Activated CD8-positive, alpha-beta memory T cell treated with anti-CD3 and anti-CD28 coated beads for 36 hours (primary cell): ENCODE data around the gene TMED1. TPM values are rescaled to one million over a fixed set of nuclear protein-coding genes. Genes with fewer than 3 reads are reported as not detected.
"Not testable (repeated sequence)": the region's sequence is repeated elsewhere in the genome, so short reads cannot be mapped to it uniquely, and the experiment has no call there.

Source experiments
- CTCF ChIA-PET: fragments of 350-600 bp; sonication (Branson Sonifier 250); formaldehyde crosslinking; loops from one replicate; lab custom pipeline; 2021; ENCODE audit warnings: antibody characterized with exemption; lab: Charles Lee
- POLR2A ChIA-PET: fragments of 350-600 bp; sonication (Branson Sonifier 250); formaldehyde crosslinking; loops from one replicate; lab custom pipeline; 2021; ENCODE audit warnings: antibody characterized with exemption; lab: Charles Lee
- total RNA-seq, 2 experiments: library from RNA; stranded (reverse); gene quantifications; one replicate each; pipeline ENCODE4 v1.2.3, GENCODE V29; 2021

Gene TMED1
- total RNA-seq, 2 experiments from 2014 or later = 13.4 to 14.2 TPM

DNA sequence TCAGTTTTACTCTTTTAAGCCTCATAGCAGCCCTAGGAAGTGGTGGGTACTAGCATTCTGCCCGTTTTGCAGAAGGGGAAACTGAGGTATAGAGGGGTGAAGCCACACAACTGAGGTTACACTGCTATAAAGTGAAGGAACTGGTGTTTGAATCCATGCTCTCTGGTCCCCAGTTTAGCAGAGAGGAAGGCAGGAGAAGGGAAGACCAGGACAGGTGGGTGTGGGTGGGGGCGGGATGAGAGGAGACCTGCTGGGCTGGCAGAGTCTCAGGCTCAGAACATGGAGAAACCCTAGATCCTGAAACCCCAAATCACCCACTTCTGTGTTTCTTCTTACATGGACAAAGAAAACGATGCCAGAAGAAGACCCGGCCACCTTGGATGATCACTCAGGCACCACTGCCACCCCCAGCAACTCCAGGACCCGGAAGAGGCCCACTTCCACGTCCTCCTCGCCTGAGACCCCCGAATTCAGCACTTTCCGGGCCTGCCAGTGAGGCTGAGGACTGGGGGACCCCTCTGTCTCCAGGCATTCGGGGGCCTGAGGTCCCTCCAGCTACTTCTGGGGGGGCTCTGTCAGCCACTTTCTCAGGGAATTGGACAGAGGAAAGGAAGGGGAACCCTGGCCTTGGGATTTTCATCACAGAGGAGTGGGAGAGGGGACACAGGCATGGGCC, 33.0 kb upstream of the TMED1 start:
- CTCF ChIA-PET = interaction anchor here (2.0 kb wide), 1 partner anchor 10 kb away, joined by 6 read pairs; no protein-coding TSS in a partner anchor
- POLR2A ChIA-PET = interaction anchor here (1.3 kb wide), 1 partner anchor 151 kb away, joined by 3 read pairs; the partner anchor contains the start of gene DNM2

DNA sequence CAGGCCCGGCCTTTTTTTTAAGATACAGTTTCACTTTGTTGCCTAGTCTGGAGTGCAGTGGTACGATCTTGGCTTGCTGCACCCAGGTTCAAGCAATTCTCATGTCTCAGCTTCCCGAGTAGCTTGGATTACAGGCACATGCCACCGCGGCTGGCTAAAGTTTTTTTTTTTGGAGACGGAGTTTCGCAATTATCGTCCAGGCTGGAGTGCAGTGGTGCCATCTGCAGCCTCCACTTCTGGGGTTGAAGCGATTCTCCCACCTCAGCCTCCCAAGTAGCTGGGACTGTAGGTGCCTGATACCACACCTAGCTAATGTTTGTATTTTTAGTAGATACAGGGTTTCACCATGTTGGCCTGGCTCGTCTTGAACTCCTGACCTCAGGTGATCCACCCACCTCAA, 30.5 kb upstream of the TMED1 start:
- POLR2A ChIA-PET = no interaction called here

GRCh38 chr19:10864538-10864899, 28.5 kb upstream of the TMED1 start:
- ChIA-PET POLR2A (interaction anchor here (0.6 to 1.4 kb wide), 3 partner anchors 68 to 147 kb away, joined by 3 to 6 read pairs (median 3); partner anchors contain the start of gene DNM2), CTCF (interaction anchor here (0.6 to 6.3 kb wide), 22 partner anchors 8 to 212 kb away, joined by 3 to 82 read pairs (median 5); partner anchors contain the start of genes DNM2, QTRT1 and TMED1)

More for the DNA sequence above, 30.5 kb upstream of the TMED1 start:
- CTCF ChIA-PET = interaction anchor here (0.7 to 2.9 kb wide), 6 partner anchors 8 to 149 kb away, joined by 3 to 22 read pairs (median 4); partner anchors contain the start of gene DNM2

GRCh38 chr19:10863107-10863717, 27.2 kb upstream of the TMED1 start:
- CTCF ChIA-PET = interaction anchor here (1.0 to 6.3 kb wide), 8 partner anchors 9 to 210 kb away, joined by 3 to 82 read pairs (median 8); partner anchors contain the start of genes DNM2, QTRT1 and TMED1
- POLR2A ChIA-PET = interaction anchor here (1.4 kb wide), 1 partner anchor 146 kb away, joined by 3 read pairs; the partner anchor contains the start of gene DNM2

- POLR2A ChIA-PET = interaction anchor here (0.6 kb wide), 1 partner anchor 161 kb away, joined by 5 read pairs; the partner anchor contains the start of gene QTRT1
- CTCF ChIA-PET = interaction anchor here (0.6 to 6.3 kb wide), 4 partner anchors 26 to 161 kb away, joined by 3 to 82 read pairs (median 15); partner anchors contain the start of genes DNM2, QTRT1 and TMED1
These were observed 26.6 kb upstream of the TMED1 start for GRCh38 chr19:10862561-10863106.

- POLR2A ChIA-PET = no interaction called here
These were observed 25.2 kb upstream of the TMED1 start for GRCh38 chr19:10861103-10861651.

GRCh38 chr19:10858204-10858828, 22.3 kb upstream of the TMED1 start:
- ChIA-PET POLR2A (no interaction called here), CTCF (interaction anchor here (0.6 to 1.6 kb wide), 23 partner anchors 8 to 1023 kb away, joined by 3 to 10 read pairs (median 3); partner anchors contain the start of genes DNM2, PIN1 and TMED1)

More at GRCh38 chr19:10861103-10861651, 25.2 kb upstream of the TMED1 start:
- CTCF ChIA-PET = interaction anchor here (0.7 to 6.3 kb wide), 6 partner anchors 9 to 383 kb away, joined by 3 to 82 read pairs (median 4); partner anchors contain the start of genes DNM2 and QTRT1

DNA sequence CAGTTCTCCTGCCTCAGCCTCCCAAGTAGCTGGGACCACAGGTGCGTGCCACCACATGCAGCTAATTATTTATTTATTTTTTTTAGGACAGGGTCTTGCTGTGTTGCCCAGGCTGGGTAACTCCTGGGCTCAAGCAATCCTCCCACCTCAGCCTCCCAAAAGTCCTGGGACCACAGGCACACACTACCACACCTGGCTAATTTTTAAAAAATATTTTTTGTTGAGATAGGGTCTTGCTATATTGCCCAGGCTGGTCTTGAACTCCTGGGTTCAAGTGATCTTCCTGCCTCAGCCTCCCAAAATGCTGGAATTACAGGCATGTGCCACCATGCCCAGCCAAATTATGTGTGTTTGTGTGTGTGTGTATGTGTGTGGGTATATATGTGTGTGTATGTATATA, 20.9 kb upstream of the TMED1 start:
- POLR2A ChIA-PET = not testable (repeated sequence)
- CTCF ChIA-PET = interaction anchor here (0.6 kb wide), 1 partner anchor 44 kb away, joined by 6 read pairs; no protein-coding TSS in a partner anchor

DNA sequence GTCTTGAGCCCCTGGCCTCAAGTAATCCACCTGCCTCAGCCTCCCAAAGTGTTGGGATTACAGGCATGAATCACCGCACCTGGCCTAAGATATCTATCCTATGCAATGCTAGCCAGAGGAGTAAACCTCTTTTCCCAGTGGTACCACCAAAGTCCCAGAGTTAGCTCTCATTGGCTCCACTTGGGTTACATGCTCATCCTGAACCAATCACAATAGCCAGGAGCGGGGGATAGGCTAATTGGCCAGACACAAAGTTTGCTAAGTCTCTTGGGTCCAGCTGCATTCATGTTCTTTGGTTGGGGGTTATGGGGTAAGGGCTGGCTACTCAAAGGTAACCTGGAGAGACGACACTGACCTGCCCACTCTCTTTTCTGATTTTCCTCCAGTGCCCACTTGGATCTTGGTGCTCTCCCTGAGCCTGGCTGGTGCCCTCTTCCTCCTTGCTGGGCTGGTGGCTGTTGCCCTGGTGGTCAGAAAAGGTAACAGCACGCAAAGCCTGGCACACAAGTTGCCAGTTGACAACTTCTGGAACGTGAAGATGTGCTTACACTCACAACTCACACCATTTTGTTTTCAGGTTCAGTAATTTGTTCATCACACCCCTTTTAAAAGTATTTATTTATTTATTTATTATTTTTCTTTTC, 20.0 kb upstream of the TMED1 start:
- ChIA-PET POLR2A (no interaction called here), CTCF (interaction anchor here (1.2 to 4.0 kb wide), 2 partner anchors 9 to 20 kb away, joined by 3 to 22 read pairs; partner anchors contain the start of gene TMED1)

- ChIA-PET POLR2A (interaction anchor here (0.6 to 0.7 kb wide), 3 partner anchors 27 to 137 kb away, joined by 3 to 11 read pairs (median 3); no protein-coding TSS in a partner anchor), CTCF (interaction anchor here (0.6 to 4.0 kb wide), 7 partner anchors 8 to 1019 kb away, joined by 3 to 22 read pairs (median 5); no protein-coding TSS in a partner anchor)
These were observed 18.5 kb upstream of the TMED1 start for GRCh38 chr19:10854350-10855089.

DNA sequence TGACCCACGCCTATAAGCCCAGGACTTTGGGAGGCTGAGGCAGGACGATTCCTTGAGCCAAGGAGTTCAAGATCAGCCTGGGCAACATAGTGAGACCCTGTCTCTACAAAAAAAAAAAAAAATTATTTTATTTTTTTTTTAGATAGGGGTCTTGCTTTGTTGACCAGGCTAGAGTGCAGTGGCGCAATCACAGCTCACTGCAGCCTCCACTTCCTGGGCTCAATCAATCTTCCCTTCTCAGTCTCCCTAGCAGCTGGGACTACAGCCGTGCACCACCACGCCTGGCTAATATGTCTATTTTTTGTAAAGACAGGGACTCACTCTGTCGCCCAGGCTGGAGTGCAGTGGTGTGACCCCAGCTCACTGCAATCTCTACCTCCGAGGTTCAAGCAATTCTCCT, 16.9 kb upstream of the TMED1 start:
- CTCF ChIA-PET = interaction anchor here (0.7 to 4.0 kb wide), 3 partner anchors 12 to 32 kb away, joined by 4 to 22 read pairs (median 5); no protein-coding TSS in a partner anchor
- POLR2A ChIA-PET = interaction anchor here (0.6 kb wide), 1 partner anchor 97 kb away, joined by 3 read pairs; no protein-coding TSS in a partner anchor

GRCh38 chr19:10852098-10852800, 16.2 kb upstream of the TMED1 start:
- CTCF ChIA-PET = interaction anchor here (1.3 to 4.0 kb wide), 3 partner anchors 12 to 31 kb away, joined by 4 to 22 read pairs (median 6); no protein-coding TSS in a partner anchor
- POLR2A ChIA-PET = no interaction called here

DNA sequence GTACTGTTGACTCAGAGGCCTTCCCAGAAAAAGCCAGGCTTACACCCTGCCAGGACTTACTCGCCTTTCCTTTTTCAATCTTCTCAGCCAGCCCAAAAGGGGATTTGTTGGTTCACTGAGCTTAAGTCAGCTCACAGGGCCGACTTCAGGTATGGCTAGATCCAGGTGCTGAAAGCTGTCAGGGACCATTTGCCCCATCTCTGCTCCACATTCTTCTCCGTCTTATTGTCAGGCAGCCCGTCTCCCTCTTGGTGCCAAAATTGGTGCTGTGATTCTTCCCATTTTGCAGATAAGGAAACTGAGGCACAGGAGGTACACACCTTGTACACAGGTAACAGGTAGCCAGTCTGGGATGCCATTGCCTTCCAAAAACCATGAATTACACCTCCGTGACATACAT, 14.6 kb upstream of the TMED1 start:
- ChIA-PET CTCF (interaction anchor here (0.6 to 1.3 kb wide), 3 partner anchors 8 to 86 kb away, joined by 3 to 6 read pairs (median 3); no protein-coding TSS in a partner anchor), POLR2A (no interaction called here)

- CTCF ChIA-PET = no interaction called here
- POLR2A ChIA-PET = no interaction called here
These were observed 12.3 kb upstream of the TMED1 start, which contains the start of gene C19orf38 for GRCh38 chr19:10848230-10848856. Gene C19orf38 (plus strand): TSS chr19:10848415. CDS start chr19:10848509, 94 bp downstream.

GRCh38 chr19:10846500-10847202, 10.6 kb upstream of the TMED1 start:
- POLR2A ChIA-PET = no interaction called here

More at GRCh38 chr19:10846500-10847202, 10.6 kb upstream of the TMED1 start:
- CTCF ChIA-PET = interaction anchor here (0.8 to 1.5 kb wide), 4 partner anchors 8 to 158 kb away, joined by 3 to 6 read pairs (median 4); no protein-coding TSS in a partner anchor
